ENCODE data around the gene MIER2.

Gene MIER2

DNA sequence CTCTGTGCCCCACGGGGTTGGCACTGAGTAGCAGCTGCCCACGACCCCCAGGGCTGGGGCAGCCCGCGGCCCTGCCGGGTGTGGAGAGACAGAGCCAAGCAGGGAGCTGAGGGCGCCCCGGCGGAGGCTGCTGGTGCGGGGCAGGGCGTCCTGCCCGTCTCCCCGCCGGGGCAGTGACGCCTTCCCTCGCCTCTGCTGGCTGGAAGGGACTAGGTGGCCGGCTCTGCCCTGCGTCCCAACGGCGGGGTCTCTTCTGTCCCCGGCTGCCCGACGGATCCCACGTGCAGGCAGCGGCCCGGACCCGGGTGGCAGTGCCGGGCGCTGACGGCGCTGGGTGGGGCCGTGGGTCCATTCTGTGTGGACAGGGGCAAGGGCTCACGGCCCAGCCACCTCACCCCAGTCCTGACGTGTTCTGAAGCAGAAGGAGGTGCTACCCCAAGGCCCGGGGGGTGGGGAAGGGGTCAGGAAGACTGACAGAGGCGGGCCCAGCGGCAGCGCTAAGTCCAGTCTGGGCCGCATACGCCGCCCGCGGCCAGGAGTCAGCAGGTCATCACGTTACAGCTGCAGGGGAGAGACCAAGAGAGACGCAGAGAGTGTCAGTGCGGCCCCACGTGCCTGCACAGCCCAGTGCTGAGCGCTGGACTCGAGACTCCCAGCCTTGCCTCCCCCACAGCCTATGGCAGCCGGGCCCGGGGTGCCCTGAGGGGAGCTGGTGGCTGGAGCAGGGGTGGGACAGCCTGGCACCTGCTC is 38.3 kb downstream of the MIER2 start:
- FAIRE-seq = no peak

DNA sequence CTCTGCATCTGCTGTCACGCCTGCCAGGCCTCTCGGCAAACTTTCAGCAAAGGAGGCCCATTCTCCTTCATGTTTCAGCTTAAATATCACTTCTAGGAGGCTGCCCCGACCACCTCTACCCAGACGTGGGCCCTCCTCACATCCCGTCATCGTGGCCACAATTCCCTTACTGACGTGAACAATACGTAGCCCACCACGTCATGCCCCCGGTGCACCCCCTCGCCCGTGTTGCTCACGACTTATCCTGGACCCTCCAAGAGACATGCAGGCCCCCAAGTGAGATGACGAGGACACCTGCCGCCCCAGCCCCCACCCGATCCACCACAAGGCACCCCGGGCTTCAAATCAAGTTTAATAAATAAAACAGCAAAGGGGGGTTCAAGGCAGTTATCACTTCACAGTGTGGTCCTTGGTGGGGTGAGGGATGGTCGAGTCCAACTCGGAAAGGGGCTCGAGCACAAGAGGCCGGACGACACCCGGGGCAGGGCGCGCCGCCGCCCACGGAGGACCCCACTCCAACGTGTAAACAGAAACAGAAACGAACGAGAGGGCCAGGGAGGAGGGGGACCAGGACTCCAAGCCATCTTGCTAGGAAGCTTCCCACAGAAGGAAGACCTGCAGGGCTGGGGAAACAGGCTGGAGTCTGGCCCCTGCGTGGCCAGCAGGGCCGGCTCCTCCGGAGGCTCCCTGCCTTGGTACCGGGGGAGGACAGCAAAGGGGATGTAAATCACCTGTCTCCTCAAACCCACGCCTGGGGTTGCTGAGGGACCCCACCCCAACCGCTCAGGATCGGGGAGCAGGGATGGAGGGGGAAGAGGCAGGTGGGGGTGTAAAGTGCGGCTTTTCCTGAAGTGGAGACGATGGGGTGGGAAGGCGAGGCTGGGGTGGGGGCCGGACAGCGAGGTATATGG is 39.1 kb downstream of the MIER2 start:
- no peak for FAIRE-seq

DNA sequence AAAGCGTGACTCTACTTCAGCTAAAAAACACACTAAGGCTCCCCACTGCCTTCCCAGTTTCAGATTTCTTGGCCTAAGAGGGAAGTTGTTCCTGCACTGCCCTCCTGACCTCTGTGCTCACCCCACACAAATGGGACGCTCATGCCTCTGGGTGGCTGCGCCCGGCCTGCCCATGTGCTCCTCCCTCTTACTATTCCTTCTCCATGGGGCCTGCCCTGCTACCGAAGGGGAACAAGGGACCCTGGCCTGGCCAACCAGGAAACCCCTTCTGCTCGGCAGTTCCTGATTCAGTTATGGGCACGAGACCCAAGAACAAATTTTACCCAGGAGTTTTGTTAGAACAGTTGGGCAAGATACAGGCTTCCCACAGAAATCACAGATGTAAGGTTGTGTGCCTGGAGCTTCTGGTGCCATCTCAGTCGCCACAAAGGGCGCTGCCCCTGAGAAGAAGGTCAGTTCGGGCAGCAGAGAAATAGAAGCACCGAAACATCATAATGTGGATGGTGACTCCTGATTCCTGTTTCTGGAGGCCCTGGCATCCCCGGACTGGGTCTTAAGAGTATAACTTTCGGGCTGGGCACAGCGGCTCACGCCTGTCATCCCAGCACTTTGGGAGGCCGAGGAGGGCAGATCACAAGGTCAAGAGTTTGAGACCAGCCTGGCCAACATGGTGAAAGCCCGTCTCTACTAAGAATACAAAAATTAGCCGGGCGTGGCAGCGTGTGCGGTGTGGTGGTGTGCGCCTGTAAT is 47.9 kb downstream of the MIER2 start:
- FAIRE-seq = no peak

DNA sequence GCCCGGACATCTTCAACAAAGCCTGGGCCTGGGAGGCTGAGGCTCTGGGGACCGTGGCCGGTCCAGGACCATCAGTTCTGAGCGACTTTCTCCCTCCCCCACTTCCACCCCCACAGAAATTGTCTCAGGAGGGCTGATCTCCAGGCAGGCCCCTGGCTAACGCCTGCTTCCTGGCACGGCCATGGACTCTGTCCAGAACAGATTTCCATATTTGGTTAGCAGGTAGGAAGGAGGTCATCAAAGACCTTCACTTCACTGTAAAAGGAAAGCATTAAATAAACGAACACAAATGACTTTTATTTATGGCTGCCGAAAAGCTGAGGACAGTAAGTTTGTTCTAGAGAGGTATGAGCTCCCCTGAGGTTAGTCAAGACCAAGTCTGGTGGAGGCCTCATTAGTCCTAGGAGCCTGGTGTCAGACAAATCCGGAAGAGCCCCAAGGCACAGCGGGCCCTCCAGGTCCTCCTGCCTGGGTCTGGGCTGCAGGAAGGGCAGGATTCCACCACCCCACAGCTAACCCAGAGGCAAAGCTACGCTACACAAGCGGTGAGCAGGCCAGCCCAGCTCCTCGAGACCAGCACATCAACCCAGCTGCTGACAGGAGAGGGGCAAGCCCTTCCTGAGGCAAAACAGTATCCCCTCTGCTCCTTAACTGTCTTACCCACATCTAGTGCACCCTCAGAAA is 48.8 kb downstream of the MIER2 start:
- FAIRE-seq = no peak

DNA sequence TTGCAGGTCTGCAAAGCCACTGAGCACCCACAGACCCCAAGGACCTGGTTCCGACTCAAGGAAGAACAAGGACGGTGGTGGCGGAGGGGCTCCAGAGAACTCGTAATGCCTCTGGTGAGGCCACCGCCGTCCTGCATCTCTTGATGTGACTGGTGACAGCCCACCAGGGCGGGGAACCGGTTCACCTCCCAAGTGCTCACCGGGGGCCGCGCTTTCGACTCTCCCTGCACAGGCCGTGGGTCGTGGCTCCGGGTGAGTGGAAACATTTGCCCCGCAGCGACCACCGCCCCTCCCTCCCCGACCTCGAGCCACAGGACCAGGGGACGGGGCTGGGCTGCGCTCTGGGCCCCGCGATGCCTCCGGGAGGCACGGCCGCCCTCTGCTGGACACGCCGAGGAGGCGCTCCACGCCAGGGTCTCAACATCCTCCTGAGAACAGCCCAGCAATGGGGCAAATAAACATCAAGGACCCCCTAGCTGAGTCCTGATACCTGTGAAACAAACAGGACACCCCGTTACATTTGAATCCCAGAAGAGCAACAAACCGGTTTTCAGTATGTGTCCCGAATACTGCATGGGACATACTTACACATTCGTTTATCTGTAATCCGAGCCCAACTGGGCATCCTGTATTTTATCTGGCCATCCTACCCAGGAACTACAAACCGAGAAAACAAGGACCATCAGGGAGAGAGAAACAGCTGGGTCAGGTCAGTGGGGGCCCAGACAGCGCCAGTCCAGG is 49.5 kb downstream of the MIER2 start:
- no peak for FAIRE-seq

DNA sequence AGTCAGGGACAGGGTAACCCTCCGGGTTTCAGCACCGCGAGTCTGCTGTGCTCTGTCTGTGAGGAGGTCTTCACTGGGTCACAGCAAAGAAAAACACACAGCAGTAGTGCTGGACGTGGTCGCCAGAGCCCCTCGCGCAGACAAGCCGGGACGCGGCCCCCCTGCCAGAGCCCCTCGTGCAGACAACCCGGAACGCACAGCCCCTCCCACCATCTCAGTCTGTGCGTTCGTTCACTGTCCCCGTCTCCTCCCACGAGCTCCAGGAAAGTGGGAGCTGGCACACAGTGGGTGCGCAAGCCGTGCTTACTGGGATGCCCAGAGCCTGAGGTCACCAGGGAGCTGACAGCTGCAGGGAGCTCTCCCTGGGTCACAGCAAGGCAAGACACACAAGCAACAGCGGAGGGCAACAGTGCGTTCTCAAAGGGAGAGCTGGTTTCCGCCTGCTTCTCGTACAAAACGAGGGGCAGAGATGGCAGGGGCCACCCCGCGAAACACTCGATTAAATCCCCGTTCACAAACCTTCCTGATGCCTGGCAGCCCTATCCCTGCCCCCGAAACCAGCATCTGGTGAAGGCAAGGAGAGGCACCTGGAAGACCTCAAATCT is 50.2 kb downstream of the MIER2 start:
- no peak for FAIRE-seq

DNA sequence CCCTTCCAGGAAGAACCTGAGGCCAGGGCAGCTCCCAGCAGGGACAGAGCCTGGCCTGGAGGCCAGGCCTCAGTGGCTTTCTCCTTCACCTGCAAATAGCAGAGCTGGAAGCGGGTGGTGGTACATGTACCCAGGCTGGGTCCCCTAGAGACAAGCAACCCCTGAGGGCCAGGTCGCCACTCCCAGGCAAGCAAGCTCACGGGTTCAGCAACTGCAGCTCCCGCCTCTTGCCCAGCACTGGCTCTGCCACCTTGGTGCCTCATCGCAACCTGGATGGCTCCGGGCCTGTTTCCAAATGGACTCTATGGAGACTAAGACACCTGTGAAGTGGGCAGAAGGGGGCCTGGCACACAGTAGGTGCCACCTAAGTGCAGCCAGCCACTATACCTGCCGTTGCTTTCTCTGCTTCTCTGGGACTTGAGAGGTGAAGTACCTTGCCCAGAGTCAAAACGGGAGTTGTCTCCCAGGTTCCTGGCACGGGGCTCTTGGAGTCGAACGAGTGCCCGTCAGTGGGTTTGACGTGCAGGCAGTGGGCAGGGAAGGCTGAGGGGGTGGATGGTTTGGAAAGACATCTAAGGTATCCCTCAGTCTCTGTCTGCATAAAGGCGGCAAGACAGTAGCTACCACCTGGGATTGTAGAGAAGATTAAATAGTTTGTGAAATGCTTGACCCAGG is 51.0 kb downstream of the MIER2 start:
- no peak for FAIRE-seq

DNA sequence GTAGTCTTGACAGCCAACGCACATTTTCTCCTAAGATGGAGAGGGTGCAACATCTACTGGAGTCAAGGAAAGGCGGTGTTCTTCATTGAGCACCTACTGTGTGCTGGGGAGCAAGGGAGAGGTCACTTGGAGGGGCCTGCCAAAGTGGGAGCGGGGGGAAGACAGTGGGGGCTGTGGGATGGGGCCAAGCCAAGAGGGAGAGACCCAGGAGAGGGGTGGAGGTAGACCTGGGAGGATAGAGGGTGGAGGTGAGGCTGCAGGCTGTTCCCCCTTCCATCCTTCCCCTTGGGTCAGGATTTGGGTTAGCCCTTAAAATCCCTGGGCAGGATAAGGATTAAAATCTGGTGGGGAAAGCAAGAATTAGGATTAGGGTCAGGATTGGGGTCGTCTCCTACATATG is 51.6 kb downstream of the MIER2 start:
- FAIRE-seq = no peak

DNA sequence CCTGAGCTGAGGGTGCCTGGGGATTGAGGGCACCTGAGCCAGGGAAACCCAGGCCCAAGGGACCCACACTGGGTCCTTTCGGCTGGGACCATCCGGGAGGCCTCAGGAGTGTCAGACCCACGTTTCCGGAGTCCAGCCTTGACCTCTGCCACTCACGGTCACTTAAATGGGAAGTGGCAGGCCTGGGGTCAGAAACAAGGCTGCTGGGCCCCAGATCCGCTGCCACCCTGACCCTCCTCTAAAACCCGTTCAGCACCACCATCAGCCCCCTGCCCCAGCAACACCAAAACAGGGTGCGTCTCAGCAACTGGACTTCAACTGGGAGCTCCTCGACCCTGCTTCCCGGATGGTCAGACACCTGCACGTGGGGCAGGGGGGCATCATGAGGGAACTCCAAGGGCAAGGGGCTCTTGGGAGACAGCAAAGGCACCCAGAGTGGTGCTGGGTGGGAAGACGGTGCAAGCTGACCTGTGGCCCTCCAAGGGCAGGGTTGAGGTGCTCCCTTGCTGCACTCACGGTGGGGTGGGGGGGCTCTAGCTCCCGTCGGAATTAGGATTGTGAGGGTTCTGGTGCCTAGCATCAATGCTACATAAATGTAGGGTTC is 52.2 kb downstream of the MIER2 start:
- FAIRE-seq = no peak

DNA sequence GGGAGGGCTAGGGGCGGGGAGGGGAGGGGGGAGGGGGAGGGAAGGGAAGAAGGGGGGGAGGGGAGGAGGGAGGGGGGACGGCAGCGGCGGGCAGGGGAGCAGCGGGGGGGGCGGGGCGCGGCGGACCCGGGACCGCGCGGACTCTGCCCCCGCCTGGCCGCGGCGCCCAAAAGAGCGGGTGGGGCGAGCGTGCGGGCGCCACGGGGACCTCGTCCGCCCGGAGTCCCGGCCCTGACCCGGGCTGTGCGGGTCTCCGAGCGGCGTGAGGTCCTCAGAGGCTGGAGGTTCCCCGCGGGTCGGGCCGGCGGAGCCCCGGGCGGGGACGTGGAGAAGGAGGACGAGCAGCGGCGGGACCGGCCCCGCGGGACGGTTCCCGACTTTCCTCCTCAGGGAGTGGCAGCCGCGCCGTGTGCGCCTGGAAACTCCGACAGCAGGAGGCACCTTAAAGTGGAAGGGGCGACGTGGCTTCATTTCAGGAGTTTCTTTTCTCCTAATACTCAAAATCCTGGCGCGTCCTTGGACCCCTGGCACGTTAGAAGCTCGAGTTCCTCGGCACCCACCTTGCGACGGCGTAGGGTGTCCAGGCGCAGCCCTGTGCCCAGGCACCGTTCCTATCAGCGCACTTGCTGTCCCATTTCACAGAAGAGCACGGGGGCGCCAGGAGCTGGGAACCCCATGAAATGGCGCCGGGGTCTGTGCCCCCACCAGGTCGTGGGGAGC is 52.9 kb downstream of the MIER2 start:
- no peak for FAIRE-seq

DNA sequence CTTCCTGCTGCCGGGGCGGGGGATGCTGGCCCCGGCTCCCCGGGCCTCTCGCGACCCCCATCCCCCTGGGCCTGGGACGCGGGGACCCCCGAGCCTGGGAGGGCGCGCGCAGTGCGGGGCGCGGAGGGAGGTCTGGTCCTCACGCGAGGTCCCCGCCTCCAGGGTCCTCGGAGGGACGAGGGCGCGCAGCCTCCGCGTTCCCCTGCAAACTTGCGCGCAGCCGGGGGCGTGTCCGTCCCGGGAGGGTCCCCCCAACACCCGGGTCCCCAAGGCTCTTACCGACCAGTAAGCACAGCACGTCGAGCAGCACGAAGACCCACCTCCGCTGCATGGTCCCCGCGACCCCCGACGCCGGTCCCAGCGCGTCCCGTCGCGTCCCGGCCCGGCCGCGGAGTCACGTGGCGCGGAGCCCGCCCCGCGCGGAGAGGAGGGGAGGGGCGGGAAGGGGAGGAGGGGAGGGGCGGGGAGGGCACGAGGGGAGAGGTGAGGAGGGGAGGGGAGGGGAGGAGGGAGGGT is 53.5 kb downstream of the MIER2 start, which contains the start of gene PLPP2:
TSS of gene PLPP2 (minus strand) at position 398 of the 516 bp plus-strand sequence. CDS start at position 331, 67 bp downstream.
- no peak for FAIRE-seq

DNA sequence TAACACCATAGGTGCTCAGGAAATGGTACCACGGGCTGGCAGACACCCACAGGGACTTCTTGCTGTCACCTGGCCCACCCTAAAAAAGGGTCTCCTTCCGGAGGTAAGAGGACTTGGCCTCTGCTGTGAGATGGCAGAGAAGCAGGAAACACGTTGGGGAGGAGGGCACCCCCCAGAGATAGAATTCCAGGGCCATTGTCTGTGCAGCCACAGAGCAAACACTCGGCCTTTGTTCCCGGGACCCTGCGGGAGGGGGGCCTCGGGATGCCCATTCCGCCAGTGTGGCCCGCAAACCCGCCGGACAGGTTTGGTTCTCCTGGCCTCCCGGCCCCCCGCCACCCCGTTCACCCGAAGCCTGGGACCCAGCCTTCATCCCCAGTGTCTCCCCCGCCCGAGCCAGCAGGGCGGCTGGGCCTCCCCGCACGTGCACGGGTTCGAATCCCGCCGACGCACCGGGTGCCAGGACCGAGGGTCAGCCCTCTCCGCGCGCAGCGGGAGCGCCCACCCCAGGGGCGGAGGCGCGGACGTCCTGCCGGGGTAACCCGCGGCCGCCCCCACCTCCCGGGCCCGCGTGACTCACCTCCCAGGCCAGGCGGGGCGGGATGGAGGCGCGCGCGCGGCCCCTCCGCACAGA is 54.1 kb downstream of the MIER2 start:
- FAIRE-seq = no peak

DNA sequence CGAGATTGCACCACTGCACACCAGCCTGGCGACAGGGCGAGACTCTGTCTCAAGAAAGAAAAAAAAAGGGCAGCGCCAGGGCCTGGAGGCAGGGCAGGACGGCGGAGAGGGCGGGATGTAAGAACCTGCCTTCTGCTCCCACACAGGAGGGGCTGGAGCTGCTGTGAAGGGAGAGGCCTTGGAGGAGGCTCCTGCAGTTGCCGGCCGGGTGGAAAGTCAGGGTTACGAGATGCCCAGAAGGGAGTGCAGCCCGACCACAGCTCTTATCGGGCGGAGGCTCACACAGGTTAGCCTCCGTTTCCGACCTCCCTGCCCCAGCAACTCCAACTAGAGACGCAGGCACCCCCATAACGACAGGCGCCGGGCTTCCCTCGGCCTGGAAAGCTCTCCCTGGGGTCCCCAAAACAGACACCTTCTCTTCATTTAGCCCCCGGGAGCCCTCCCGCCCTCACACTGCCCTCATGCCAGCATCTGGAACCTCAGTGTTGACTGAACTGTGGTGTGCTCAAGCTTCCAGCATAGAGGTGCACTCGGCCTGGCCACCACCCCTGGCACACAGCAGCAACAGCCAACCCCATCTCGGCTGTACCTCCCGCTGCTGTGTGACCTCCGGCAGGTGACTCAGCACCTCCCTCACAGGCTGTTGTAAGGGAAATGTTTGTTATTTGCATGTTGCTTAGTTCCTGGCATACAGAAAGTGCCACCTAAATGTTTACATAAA is 54.8 kb downstream of the MIER2 start:
- no peak for FAIRE-seq

DNA sequence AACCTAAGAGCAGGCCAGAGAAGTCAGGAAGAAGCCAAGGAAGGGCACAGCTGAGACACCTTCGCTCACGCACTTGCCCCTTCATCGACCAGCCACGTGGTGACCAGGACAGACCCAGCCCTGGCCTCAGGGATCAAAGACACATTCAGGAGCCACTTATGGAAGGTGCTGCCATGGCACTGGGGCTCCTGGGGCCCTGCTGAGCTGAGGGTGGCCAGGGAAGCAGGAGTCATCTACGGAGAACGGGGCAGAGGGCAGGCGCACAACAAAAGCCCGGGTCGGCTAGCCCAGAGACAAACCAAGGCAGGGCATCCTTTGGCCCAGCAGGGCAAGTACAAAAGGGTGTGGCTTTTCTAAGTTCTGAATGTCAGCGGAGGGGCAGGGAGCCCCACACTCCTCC is 55.7 kb downstream of the MIER2 start:
- no peak for FAIRE-seq

DNA sequence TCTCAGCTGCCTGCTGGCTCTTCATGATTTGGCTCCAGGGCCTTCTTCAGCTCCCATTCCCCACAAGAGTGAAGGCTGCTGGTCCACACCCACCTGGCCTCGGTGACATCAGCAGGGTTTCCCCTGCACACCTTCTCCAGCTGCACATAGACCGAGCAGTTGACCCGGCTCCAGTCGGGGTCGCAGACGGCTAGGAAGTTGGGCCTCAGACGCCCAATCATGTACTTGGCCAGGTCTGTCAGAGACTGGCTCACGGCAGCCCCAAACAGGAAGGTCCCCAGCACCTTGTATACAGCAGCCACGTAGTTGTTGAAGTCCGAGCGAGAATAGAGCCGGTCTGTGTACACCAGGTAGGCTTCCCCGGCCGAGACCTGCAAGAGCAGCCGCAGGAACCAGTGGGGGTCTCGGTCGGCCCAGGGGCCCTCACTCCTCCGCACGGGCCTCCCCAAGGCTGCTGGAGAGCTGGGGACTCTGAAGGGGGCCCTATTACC is 57.2 kb downstream of the MIER2 start:
- FAIRE-seq = no peak

DNA sequence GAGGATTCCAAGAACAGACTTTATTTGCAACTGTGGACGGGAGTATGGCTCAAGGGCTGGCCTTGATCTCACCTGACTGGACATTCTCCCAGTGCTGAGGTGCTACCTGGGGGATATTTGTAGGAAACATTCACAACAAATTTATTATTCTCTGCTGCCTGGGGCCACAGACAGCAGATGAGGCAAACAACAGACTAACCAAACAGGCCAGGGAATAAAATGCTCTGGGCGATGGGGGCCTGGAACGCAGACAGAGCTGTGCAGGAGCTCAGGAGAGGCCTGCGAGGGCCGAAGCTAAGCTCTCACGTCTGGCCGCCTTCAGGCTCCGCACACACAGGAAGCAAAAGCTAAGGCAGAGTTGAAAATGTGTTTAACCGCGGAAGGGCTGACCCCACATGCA is 61.2 kb downstream of the MIER2 start:
- FAIRE-seq = no peak

DNA sequence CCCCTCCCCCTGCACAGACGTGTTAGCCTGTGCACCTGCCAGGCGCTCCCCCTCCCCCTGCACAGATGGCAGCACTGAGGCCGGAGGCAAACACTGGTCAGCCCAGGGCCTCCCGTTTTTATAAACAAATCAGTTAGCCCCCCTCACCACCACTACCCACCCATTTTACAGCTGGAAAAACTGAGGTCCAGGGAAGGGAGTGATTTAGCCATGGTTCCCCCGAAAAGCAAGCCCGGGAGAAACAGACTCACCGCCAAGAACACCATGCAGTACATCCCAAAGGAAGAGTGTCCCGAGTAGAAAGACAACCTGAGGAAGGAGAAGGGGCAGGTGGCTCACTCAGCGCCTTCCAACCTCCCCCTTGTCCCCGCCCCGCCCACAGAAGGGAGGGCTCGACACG is 62.1 kb downstream of the MIER2 start:
- no peak for FAIRE-seq

DNA sequence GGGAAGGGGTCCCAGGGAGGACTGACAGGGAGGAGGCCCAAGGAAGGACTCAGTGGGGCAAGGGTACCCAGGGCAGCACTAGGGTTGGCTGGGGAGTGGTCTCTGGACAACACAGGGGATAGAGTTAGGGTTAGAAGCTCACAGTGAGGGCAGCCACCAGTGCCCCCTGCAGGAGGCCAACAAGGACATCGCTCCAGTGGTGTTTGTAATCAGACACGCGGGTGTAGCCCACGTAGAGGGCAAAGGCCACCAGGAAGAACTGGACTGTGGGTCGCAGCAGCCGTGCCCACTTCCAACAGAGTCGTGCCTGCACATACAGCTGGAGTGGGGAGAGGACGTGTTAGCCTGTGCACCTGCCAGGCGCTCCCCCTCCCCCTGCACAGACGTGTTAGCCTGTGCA is 62.6 kb downstream of the MIER2 start:
- no peak for FAIRE-seq
